H9 (cell line): ENCODE data around the gene PEX14. TPM values are rescaled to one million over a fixed set of nuclear protein-coding genes. Genes with fewer than 3 reads are reported as not detected.

Experiments used
- DNase-seq: peaks from one replicate; pipeline ENCODE4 v3.0.0-alpha.2; 2017
- H2AFZ ChIP-seq: one replicate; pipeline ENCODE4 v1.6.1; 2013; ENCODE audit warnings: mild to moderate bottlenecking, low read length, control low read depth, moderate library complexity
- H2AK5ac ChIP-seq: 2 replicates; pipeline ENCODE4 v1.6.1; 2013; ENCODE audit warnings: low read length, control low read depth, mixed read lengths; ENCODE audit not compliant: insufficient read length
- H2BK120ac ChIP-seq: one replicate; pipeline ENCODE4 v1.6.1; 2013; ENCODE audit warnings: low read depth, mild to moderate bottlenecking, low read length, control low read depth, inconsistent platforms; ENCODE audit not compliant: poor library complexity, severe bottlenecking
- H2BK12ac ChIP-seq: 2 replicates; pipeline ENCODE4 v1.6.1; 2013; ENCODE audit warnings: low read length, control low read depth, mixed read lengths, low read depth; ENCODE audit not compliant: insufficient read length
- H2BK15ac ChIP-seq: 2 replicates; pipeline ENCODE4 v1.6.1; 2013; ENCODE audit warnings: low read depth, low read length, control low read depth
- H2BK20ac ChIP-seq: one replicate; pipeline ENCODE4 v1.6.1; 2013; ENCODE audit warnings: low read depth, mild to moderate bottlenecking, low read length, control low read depth, inconsistent platforms; ENCODE audit not compliant: poor library complexity, severe bottlenecking
- H2BK5ac ChIP-seq: 2 replicates; pipeline ENCODE4 v1.6.1; 2013; ENCODE audit warnings: low read length, control low read depth, mixed read lengths; ENCODE audit not compliant: insufficient read length
- H3K14ac ChIP-seq: 2 replicates; pipeline ENCODE4 v1.6.1; 2013; ENCODE audit warnings: low read length, control low read depth; ENCODE audit not compliant: insufficient read depth
- H3K18ac ChIP-seq: 2 replicates; pipeline ENCODE4 v1.6.1; 2013; ENCODE audit warnings: low read depth, mild to moderate bottlenecking, mixed read lengths, low read length, control low read depth; ENCODE audit not compliant: insufficient read length
- H3K23ac ChIP-seq: 2 replicates; pipeline ENCODE4 v1.6.1; 2013; ENCODE audit warnings: low read length, control low read depth, mixed read lengths, low read depth; ENCODE audit not compliant: insufficient read length
- H3K23me2 ChIP-seq: 2 replicates; pipeline ENCODE4 v1.6.1; 2013; ENCODE audit warnings: low read depth, mild to moderate bottlenecking, mixed read lengths, low read length, control low read depth; ENCODE audit not compliant: insufficient read length, poor library complexity, severe bottlenecking
- H3K27ac ChIP-seq: 2 replicates; pipeline ENCODE4 v1.5.1; 2013; ENCODE audit warnings: low read length, control low read depth, mixed read lengths, low read depth; ENCODE audit not compliant: insufficient read length
- H3K27me3 ChIP-seq: 2 replicates; pipeline ENCODE4 v1.6.1; 2013; ENCODE audit warnings: low read length, control low read depth, inconsistent platforms; ENCODE audit not compliant: insufficient read depth
- H3K4ac ChIP-seq: 2 replicates; pipeline ENCODE4 v1.6.1; 2013; ENCODE audit warnings: low read depth, mild to moderate bottlenecking, control low read depth, inconsistent platforms, low read length, moderate library complexity
- H3K4me1 ChIP-seq: 2 replicates; pipeline ENCODE4 v1.6.1; 2013; ENCODE audit warnings: low read length, control low read depth, inconsistent platforms; ENCODE audit not compliant: insufficient read depth
- H3K4me2 ChIP-seq: 2 replicates; pipeline ENCODE4 v1.6.1; 2013; ENCODE audit warnings: low read length, control low read depth, mixed read lengths; ENCODE audit not compliant: insufficient read length, insufficient read depth
- H3K56ac ChIP-seq: 2 replicates; pipeline ENCODE4 v1.6.1; 2013; ENCODE audit warnings: low read depth, mild to moderate bottlenecking, mixed read lengths, low read length, control low read depth; ENCODE audit not compliant: insufficient read length
- H3K79me1 ChIP-seq: 2 replicates; pipeline ENCODE4 v1.6.1; 2013; ENCODE audit warnings: low read depth, mild to moderate bottlenecking, moderate library complexity, low read length, control low read depth, inconsistent platforms; ENCODE audit not compliant: insufficient read depth, poor library complexity, severe bottlenecking
- H3K79me2 ChIP-seq: 2 replicates; pipeline ENCODE4 v1.6.1; 2013; ENCODE audit warnings: low read length, control low read depth, inconsistent platforms; ENCODE audit not compliant: insufficient read depth
- H3K9ac ChIP-seq: 2 replicates; pipeline ENCODE4 v1.6.1; 2013; ENCODE audit warnings: low read length, control low read depth, mixed read lengths; ENCODE audit not compliant: insufficient read length; ENCODE audit errors: extremely low read depth
- H3K9me3 ChIP-seq: one replicate; pipeline ENCODE4 v1.6.1; 2013; ENCODE audit warnings: low read depth, low read length, inconsistent platforms; ENCODE audit not compliant: control insufficient read depth
- H3T11ph ChIP-seq: one replicate; pipeline ENCODE4 v1.6.1; 2013; ENCODE audit warnings: mild to moderate bottlenecking, low read length, control low read depth, inconsistent platforms
- H4K20me1 ChIP-seq: one replicate; pipeline ENCODE4 v1.6.1; 2013; ENCODE audit not compliant: control insufficient read depth, insufficient read length, insufficient read depth
- H4K5ac ChIP-seq: 2 replicates; pipeline ENCODE4 v1.6.1; 2013; ENCODE audit warnings: low read depth, mild to moderate bottlenecking, mixed read lengths, low read length, control low read depth; ENCODE audit not compliant: insufficient read length
- H4K8ac ChIP-seq: replicated peaks from 2 replicates; pipeline ENCODE4 v1.6.1; 2013; ENCODE audit warnings: low read length, control low read depth, mixed read lengths, low read depth; ENCODE audit not compliant: insufficient read length
- H4K91ac ChIP-seq: 2 replicates; pipeline ENCODE4 v1.6.1; 2013; ENCODE audit warnings: low read depth, mild to moderate bottlenecking, moderate library complexity, mixed read lengths, low read length, control low read depth; ENCODE audit not compliant: insufficient read length
- H3K27ac Mint-ChIP-seq, 3 experiments: 2 replicates in 2 of 3; 3 replicates in 1 of 3; pipeline ENCODE4 v1.8.0; 2020 to 2021; ENCODE audit warnings: mixed read lengths in 3 of 3, mild to moderate bottlenecking in 1 of 3, moderate library complexity in 1 of 3
- H3K27me3 Mint-ChIP-seq: 2 replicates; pipeline ENCODE4 v1.8.0; 2021; ENCODE audit warnings: low read depth, mild to moderate bottlenecking, moderate library complexity, mixed read lengths
- H3K36me3 Mint-ChIP-seq, 3 experiments: 2 replicates in 2 of 3; 3 replicates in 1 of 3; pipeline ENCODE4 v1.8.0; 2020 to 2021; ENCODE audit warnings: low read depth in 3 of 3, mixed read lengths in 3 of 3; ENCODE audit not compliant: insufficient read depth in 1 of 3
- H3K4me1 Mint-ChIP-seq, 2 experiments: 2 replicates each; pipeline ENCODE4 v1.8.0; 2020; ENCODE audit warnings: mixed read lengths in 2 of 2
- H3K4me3 Mint-ChIP-seq, 2 experiments: 2 replicates in 1 of 2; 3 replicates in 1 of 2; pipeline ENCODE4 v1.8.0; 2020 to 2021; ENCODE audit warnings: mild to moderate bottlenecking in 2 of 2, mixed read lengths in 2 of 2, moderate library complexity in 1 of 2
- H3K9me3 Mint-ChIP-seq, 2 experiments: 2 replicates in 1 of 2; 3 replicates in 1 of 2; pipeline ENCODE4 v1.8.0; 2020; ENCODE audit warnings: mild to moderate bottlenecking in 2 of 2, mixed read lengths in 2 of 2, moderate library complexity in 1 of 2
- CTCF ChIP-seq: fragments of 200-600 bp; sonication (generic); conservative IDR thresholded peaks from 3 replicates; pipeline ENCODE4 v1.8.0; 2021; ENCODE audit warnings: antibody characterized with exemption, mild to moderate bottlenecking
- WGBS: extraction: QIAGEN DNeasy Blood & Tissue Kit; methylation state at CpG from one replicate; pipeline ENCODE4 v1.1.7; 2013; ENCODE audit warnings: missing lambda C conversion rate, low lambda C conversion rate, mixed read lengths; ENCODE audit not compliant: insufficient read length; ENCODE audit errors: extremely low coverage; 5-methylcytosine and 5-hydroxymethylcytosine counted together
- total RNA-seq: library from RNA; stranded (reverse); gene quantifications from 2 replicates; pipeline ENCODE4 v1.2.1, GENCODE V29; 2021

The PEX14 gene
- total RNA-seq, 1 experiment from 2014 or later = 23.9 TPM

DNA sequence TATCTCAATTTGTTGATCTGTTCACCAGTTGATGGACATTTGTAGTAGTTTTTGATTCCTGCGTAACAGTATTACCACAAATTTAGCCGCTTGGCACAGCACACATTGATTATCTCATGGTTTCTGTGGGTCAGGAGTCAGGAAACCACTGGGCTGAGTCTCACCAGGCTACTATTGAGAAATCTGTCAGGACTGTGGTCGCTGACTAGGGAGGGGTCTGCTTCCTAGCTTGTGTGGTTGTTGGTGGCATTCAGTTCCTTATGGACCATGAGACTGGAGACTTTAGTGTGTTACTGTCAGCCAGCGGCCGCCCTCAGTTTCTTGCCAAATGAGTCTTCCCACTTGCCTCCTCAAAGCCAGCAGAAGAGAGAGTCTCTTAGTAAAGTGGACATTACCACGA lies 9.8 kb downstream of the PEX14 start:
- Histone ChIP-seq H2BK15ac (no peak overlapping the region), H4K5ac (no peak overlapping the region), H3T11ph (no peak overlapping the region), H2BK5ac (no peak overlapping the region), H3K4me2 (no peak overlapping the region), H3K9ac (no peak overlapping the region), H3K79me1 (peaks cover 15% of the 10 kb centered on the region), H3K23ac (no peak overlapping the region), H3K9me3 (no peaks in the 10 kb centered on the region), H3K56ac (no peak overlapping the region), H3K79me2 (peaks cover 7% of the 10 kb centered on the region; the same call in 1 of the 2 replicates), H2BK120ac (no peak overlapping the region), H2AK5ac (no peak overlapping the region), H4K20me1 (no peaks in the 10 kb centered on the region), H3K14ac (no peak overlapping the region), H3K27me3 (no peaks in the 10 kb centered on the region), H4K8ac (no peak overlapping the region), H3K18ac (no peak overlapping the region), H3K4ac (no peak overlapping the region), H2BK12ac (no peak overlapping the region), H3K23me2 (no peaks in the 10 kb centered on the region), H3K27ac (no peak overlapping the region), H2AFZ (no peak overlapping the region), H2BK20ac (no peak overlapping the region), H4K91ac (no peak overlapping the region), H3K4me1 (no peaks in the 10 kb centered on the region)
- WGBS = no CpG with 5 or more reads among the region's 6 CpGs
- Mint-ChIP-seq H3K27me3 (no peaks in the 10 kb centered on the region), H3K27ac (peak overlapping the region in 1 of 3 experiments; percentile 68; a peak in 1 of 7 replicates), H3K4me1 (peaks cover 3 to 5% of the 10 kb centered on the region in 2 experiments; a peak in 3 of 4 replicates), H3K9me3 (no peaks in the 10 kb centered on the region; a peak in 1 of 5 replicates), H3K36me3 (peaks cover 4 to 12% (median 9%) of the 10 kb centered on the region in 3 experiments; a peak in 6 of 7 replicates), H3K4me3 (no peak overlapping the region)
- no peak for TF ChIP-seq CTCF
- DNase-seq = no peak
